Fibroblast of lung (primary cell): ENCODE results near the gene ZNF638. TPM values are rescaled to one million over a fixed set of nuclear protein-coding genes. Genes with fewer than 3 reads are reported as not detected.

ENCODE experiments used
- DNase-seq, 2 donors: peaks; one replicate each; pipeline versions ENCODE4 v3.0.0 to v3.0.0-alpha.2; 2010; ENCODE audit warnings: low read depth in 2 of 2
- H2AFZ ChIP-seq: 2 replicates; pipeline ENCODE4 v1.5.1; 2012; ENCODE audit warnings: low read length, control low read depth, inconsistent platforms
- H3K27ac ChIP-seq: 2 replicates; pipeline ENCODE4 v1.5.1; 2011; ENCODE audit warnings: low read length, control low read depth; ENCODE audit not compliant: insufficient read depth
- H3K27me3 ChIP-seq: 2 replicates; pipeline ENCODE4 v1.5.1; 2011; ENCODE audit warnings: mild to moderate bottlenecking, low read length; ENCODE audit not compliant: control insufficient read depth, insufficient read depth
- H3K36me3 ChIP-seq: 2 replicates; pipeline ENCODE4 v1.5.1; 2011; ENCODE audit warnings: low read length; ENCODE audit not compliant: control insufficient read depth, insufficient read depth
- H3K4me1 ChIP-seq: 2 replicates; pipeline ENCODE4 v1.5.1; 2011; ENCODE audit warnings: low read length; ENCODE audit not compliant: control insufficient read depth, insufficient read depth; ENCODE audit errors: extremely low read depth
- H3K4me2 ChIP-seq: 2 replicates; pipeline ENCODE4 v1.5.1; 2011; ENCODE audit warnings: low read length, control low read depth; ENCODE audit not compliant: insufficient read depth; ENCODE audit errors: extremely low read depth
- H3K4me3 ChIP-seq, 4 experiments: fragments of 200-600 bp in 1 of 4; sonication (generic) in 1 of 4; replicated peaks in 1 of 4; 2 replicates each; pipeline ENCODE4 v1.5.1; 2011 to 2016; ENCODE audit warnings: low read length in 4 of 4, low read depth in 3 of 4, mild to moderate bottlenecking in 3 of 4, control low read depth in 2 of 4, inconsistent platforms in 1 of 4, mixed read lengths in 1 of 4; ENCODE audit not compliant: insufficient read depth in 1 of 4; ENCODE audit errors: control extremely low read depth in 1 of 4
- H3K79me2 ChIP-seq: 2 replicates; pipeline ENCODE4 v1.5.1; 2012; ENCODE audit warnings: mild to moderate bottlenecking, low read length, inconsistent platforms; ENCODE audit not compliant: control insufficient read depth, insufficient read depth
- H3K9ac ChIP-seq: 2 replicates; pipeline ENCODE4 v1.5.1; 2011; ENCODE audit warnings: mild to moderate bottlenecking, low read length, control low read depth; ENCODE audit not compliant: insufficient read depth
- H3K9me3 ChIP-seq: 2 replicates; pipeline ENCODE4 v1.5.1; 2012; ENCODE audit warnings: low read depth, low read length; ENCODE audit not compliant: control insufficient read depth, insufficient read depth
- H4K20me1 ChIP-seq: 2 replicates; pipeline ENCODE4 v1.5.1; 2011; ENCODE audit warnings: low read length; ENCODE audit not compliant: control insufficient read depth, insufficient read depth; ENCODE audit errors: extremely low read depth
- CTCF ChIP-seq, 2 donors: IDR thresholded peaks in 1 of 2; conservative IDR thresholded peaks in 1 of 2; 1 replicate in 1 of 2; 2 replicates in 1 of 2; pipeline ENCODE4 v1.5.1; 2011 to 2012; ENCODE audit warnings: low read length in 2 of 2, control low read depth in 1 of 2, inconsistent platforms in 1 of 2, low read depth in 1 of 2, mild to moderate bottlenecking in 1 of 2
- EZH2 ChIP-seq: IDR thresholded peaks from 2 replicates; pipeline ENCODE4 v1.5.1; 2012; ENCODE audit warnings: low read length, control low read depth, mild to moderate bottlenecking; ENCODE audit errors: missing control alignments
- polyA plus RNA-seq, 2 donors: library from polyadenylated mRNA; depleted of rRNA in 1 of 2; stranded (reverse) in 1 of 2; unstranded in 1 of 2; fragments of >200 nt; gene quantifications; 2 replicates each; pipeline ENCODE4 v1.2.1, GENCODE V29; 2011 to 2012; ENCODE audit warnings: missing spikeins in 1 of 2
- total RNA-seq: library from RNA; depleted of rRNA; stranded (reverse); fragments of >200 nt; gene quantifications from 2 replicates; pipeline ENCODE4 v1.2.1, GENCODE V29; 2014

Gene ZNF638
- total and polyA plus RNA-seq, 2 donors (not counting 1 experiment from before 2014, with no cell fraction given), result 63.8 to 190 TPM

- Histone ChIP-seq H3K4me2 (no peak overlapping the region), H3K9me3 (no peaks in the 10 kb centered on the region), H3K27ac (no peak overlapping the region), H3K4me3 (no peak overlapping the region), H3K79me2 (no peaks in the 10 kb centered on the region), H3K4me1 (no peaks in the 10 kb centered on the region), H3K36me3 (no peaks in the 10 kb centered on the region), H2AFZ (no peak overlapping the region), H3K9ac (no peak overlapping the region), H3K27me3 (peaks cover 5% of the 10 kb centered on the region), H4K20me1 (no peaks in the 10 kb centered on the region)
- TF ChIP-seq EZH2 (no peak), CTCF (conservative IDR thresholded peaks at IDR 0.05 in 1 of 2, IDR thresholded peaks at IDR 0.05 in 1 of 2; ENCODE audit: low read depth in 1 of 2, low read length in 2 of 2) (no peak)
- no peak for DNase-seq
Observed at GRCh38 chr2:71282493-71282892, 49.1 kb upstream of the ZNF638 start.

GRCh38 chr2:71283131-71283530 lies 48.5 kb upstream of the ZNF638 start:
- H3K9ac ChIP-seq, result no peak overlapping the region
- no peak for DNase-seq
- H3K4me3 ChIP-seq, result no peak overlapping the region
- no peak overlapping the region for H3K27ac ChIP-seq
- H3K4me2 ChIP-seq, result no peak overlapping the region
- no peaks in the 10 kb centered on the region for H3K36me3 ChIP-seq
- H4K20me1 ChIP-seq, result no peaks in the 10 kb centered on the region
- TF ChIP-seq EZH2 (no peak), CTCF (conservative IDR thresholded peaks at IDR 0.05 in 1 of 2, IDR thresholded peaks at IDR 0.05 in 1 of 2; ENCODE audit: low read depth in 1 of 2, low read length in 2 of 2) (no peak)
- no peak overlapping the region for H2AFZ ChIP-seq
- H3K27me3 ChIP-seq, result no peaks in the 10 kb centered on the region
- no peaks in the 10 kb centered on the region for H3K79me2 ChIP-seq
- H3K4me1 ChIP-seq, result no peaks in the 10 kb centered on the region
- no peaks in the 10 kb centered on the region for H3K9me3 ChIP-seq

- H3K27me3 ChIP-seq, result no peaks in the 10 kb centered on the region
- H3K79me2 ChIP-seq, result no peaks in the 10 kb centered on the region
- DNase-seq, result no peak
- H3K4me3 ChIP-seq, result no peak overlapping the region
- H3K9ac ChIP-seq, result no peak overlapping the region
- TF ChIP-seq EZH2 (no peak), CTCF (conservative IDR thresholded peaks at IDR 0.05 in 1 of 2, IDR thresholded peaks at IDR 0.05 in 1 of 2; ENCODE audit: low read depth in 1 of 2, low read length in 2 of 2) (no peak)
- no peak overlapping the region for H3K4me2 ChIP-seq
- no peaks in the 10 kb centered on the region for H4K20me1 ChIP-seq
- H3K27ac ChIP-seq, result no peak overlapping the region
- H3K4me1 ChIP-seq, result no peaks in the 10 kb centered on the region
- no peaks in the 10 kb centered on the region for H3K9me3 ChIP-seq
- H2AFZ ChIP-seq, result no peak overlapping the region
- H3K36me3 ChIP-seq, result no peaks in the 10 kb centered on the region
Observed at GRCh38 chr2:71285706-71286105, 45.9 kb upstream of the ZNF638 start.
